ENCODE results near the gene FAM210A. TPM values are rescaled to one million over a fixed set of nuclear protein-coding genes. Genes with fewer than 3 reads are reported as not detected.
A peak's percentile ranks its signal among the peaks of the same experiment; 100 is the strongest.
"Not testable (repeated sequence)": the region's sequence is repeated elsewhere in the genome, so short reads cannot be mapped to it uniquely, and the experiment has no call there.

Gene FAM210A, protein sequence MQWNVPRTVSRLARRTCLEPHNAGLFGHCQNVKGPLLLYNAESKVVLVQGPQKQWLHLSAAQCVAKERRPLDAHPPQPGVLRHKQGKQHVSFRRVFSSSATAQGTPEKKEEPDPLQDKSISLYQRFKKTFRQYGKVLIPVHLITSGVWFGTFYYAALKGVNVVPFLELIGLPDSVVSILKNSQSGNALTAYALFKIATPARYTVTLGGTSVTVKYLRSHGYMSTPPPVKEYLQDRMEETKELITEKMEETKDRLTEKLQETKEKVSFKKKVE
- 19.7 TPM for polyA plus RNA-seq (2013, experiment 1 of 2; ENCODE audit: insufficient read length)
- 15.9 TPM for polyA plus RNA-seq (2013, experiment 2 of 2; ENCODE audit: insufficient read length)

DNA sequence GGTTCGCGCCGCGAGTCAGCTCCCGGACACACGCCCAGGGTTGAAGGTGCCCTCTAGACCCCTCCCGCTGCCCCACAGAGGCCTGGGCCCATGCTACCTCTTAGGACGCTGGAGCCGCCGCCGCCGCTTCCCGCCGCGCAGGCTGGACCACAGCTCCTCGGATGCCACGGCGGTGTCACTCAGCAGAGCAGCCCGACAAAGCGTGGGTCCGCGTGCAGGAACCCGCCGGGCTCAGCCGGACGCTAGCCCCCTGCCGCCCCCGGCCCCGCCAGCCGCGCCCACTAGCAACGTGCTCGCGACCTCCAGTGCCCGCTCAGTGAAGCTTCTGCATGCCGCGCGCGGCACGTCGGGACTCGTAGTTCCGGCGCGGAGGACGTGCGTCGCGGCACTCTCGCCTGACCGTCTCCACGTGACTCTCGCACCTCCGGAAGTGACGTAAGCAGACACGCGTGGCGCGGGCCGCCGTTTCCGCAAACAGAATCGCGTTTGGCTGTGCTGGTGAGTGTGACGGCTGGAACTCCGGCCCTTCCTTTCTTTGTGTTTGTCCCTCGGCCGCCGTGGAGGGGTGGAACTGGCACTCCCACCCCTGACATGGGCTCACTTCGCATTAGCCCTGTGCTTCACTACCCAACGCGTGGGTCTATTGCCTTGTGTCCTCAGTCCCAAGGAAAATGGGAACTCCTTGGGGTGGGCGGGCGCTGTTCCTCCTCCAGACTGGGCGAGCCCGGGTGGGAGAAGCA is at the start of gene FAM210A, which contains the start of gene RNMT:
TSS of gene FAM210A (minus strand) at position 327 of the 740 bp plus-strand sequence. CDS start 44,481 bp downstream, outside the sequence.
TSS of gene RNMT (plus strand) at position 442 of the 740 bp plus-strand sequence. CDS start 4,845 bp downstream, outside the sequence.
- DNase-seq, result peak; percentile 96

DNA sequence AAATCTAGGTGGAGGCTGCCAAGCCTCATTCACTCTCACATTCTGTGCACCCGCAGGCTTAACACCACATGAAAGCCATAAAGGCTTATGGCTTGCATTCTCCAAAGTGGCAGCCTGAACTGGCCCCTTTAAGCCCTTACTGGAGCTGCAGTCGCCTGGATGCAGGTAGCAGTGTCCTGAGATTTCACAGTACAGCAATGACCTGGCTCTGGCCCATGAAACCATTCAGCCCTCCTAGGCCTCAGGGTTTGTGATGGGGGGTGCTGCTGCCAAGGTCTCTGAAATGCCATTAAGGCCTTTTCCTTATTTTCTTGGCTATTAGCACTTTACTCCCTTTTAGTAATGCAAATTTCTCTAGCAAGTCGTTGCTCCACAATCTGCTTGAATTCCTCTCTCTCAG is 48.7 kb upstream of the FAM210A start:
- DNase-seq, result no peak

DNA sequence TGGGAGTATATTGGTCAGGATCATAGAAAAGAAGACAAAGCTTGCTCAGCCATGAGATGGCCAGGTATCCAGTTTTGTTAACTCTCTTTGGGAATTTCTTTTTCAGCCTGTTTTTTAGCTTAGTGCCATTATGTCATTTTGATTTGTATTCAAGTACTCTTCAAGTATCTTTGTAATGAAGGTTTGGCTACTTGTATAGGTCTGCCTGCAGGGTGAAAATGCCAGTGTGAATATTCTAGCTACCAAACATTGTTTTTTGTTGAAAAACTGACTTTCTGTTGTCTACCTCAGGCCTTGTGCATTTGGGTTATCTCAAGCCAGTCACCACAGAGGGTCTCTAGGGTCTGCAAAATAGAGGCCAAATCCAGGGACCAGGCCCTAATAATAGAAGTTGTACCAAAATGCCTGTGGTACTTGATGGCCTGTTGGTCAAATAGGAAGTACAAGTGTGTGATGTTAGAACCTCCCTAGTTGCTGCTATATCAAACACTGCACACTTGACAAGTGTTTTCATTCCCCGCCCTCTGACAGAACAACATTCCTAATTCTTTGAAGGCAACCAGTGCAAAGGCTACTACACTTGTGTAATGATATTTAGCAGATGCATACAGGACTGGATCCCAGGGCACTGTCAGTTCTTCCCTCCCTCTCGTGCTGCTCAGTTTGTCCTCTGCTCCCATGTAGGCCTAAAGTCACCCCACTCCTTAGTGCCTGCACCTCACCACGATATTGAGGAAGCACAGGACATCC is 36.5 kb upstream of the FAM210A start:
- no peak for DNase-seq

DNA sequence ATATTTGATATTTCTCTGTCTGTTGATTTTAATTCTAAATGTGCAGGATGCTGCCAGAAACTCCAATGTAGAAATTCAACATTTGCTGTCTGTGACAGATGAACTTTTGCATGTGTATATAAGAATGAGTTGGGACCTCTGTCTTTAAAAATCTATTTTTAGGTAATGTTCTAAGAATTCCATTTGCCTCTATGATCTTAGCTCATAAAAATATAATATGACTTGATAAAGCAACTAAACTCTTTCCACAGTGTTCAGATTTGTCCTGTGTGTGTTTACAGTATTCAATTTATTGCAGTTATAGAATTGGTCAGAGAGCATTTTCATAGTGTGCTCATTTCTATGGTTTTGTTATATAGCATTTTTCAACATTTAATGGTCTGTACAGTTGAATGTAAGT is 33.7 kb upstream of the FAM210A start:
- no peak for DNase-seq

DNA sequence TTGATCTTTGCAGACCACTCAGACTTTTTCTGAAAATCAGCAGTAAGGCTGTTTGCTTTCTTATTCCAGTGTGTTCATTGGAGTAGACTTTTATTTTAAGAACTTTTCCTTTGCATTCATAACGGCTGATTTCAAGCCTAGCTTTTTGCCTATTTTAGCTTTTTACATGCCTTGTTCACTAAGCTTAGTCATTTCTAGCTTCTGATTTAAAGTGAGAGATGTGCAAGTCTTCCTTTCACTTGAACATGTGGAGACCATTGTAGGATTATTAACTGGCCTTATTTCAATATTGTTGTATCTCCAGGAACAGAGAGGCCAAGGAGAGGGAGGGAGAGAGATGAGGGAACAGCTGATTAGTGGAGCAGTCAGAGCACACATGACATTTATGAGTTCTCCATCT is 32.3 kb upstream of the FAM210A start:
- no peak for DNase-seq

DNA sequence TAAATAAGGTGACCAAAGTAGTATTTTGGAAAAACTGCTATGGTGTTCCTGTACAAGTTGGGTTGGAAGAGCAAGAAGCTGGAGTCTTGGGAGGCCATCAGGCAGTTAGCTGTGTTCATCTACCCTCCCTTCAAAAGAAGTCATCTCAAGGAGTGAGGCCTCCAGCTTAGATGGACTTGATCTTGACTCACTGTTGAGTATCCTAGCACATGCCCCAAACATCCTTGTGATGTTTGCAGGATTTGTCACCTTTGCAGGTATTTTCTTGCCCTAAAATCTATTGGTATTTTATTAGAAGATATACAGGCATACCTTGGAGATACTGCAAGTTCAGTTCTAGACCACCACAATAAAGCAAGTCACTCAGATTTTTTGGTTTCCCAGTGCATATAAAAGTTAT is 30.3 kb upstream of the FAM210A start:
- DNase-seq, result no peak

DNA sequence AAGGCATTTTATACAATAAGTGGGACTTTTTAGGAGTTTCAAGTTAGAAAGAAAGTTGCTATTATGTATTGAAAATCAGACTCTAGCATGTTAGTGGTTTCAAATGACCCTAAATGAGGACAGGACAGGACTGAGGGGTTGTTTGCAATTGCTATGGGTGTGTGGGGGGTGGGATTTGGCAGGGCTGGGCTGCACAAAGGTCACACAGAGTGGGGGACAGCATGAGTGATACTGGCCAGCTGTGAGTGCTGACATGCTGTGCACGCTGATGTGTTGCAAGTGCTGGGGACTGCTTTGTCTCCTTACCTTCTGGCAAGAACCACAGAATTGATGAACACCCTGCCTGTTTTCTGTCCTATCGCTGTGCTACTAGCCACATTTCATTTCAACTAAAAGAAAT is 29.9 kb upstream of the FAM210A start:
- no peak for DNase-seq

DNA sequence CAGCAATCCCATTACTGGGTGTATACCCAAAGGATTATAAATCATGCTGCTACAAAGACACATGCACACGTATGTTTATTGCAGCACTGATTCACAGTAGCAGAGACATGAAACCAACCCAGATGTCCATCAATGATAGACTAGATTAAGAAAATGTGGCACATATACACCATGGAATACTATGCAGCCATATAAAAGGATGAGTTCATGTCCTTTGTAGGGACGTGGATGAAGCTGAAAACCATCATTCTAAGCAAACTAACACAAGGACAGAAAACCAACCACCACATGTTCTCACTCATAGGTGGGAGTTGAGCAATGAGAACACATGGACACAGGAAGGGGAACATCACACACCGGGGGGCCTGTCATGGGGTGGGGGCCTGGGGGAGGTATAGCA is 25.2 kb upstream of the FAM210A start:
- not testable (repeated sequence) for DNase-seq

DNA sequence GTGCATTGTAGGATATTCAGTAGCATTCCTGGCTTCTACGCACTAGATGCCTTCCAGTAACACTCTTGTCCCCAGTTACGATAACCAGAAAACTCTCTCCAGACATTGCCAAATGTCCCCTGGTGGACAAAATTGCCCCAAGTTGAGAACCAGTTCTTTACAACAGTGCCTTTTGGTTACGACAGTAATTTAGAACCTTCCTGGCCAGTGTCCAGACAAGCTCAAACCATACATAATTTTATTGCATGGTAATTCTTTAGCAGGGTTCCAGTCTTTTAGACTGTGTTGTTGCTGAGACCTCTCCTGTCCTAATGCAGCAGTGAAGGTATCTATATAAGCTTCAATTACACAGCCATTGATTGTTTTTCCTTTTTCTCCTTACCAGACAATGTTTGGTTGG is 20.3 kb upstream of the FAM210A start:
- no peak for DNase-seq

DNA sequence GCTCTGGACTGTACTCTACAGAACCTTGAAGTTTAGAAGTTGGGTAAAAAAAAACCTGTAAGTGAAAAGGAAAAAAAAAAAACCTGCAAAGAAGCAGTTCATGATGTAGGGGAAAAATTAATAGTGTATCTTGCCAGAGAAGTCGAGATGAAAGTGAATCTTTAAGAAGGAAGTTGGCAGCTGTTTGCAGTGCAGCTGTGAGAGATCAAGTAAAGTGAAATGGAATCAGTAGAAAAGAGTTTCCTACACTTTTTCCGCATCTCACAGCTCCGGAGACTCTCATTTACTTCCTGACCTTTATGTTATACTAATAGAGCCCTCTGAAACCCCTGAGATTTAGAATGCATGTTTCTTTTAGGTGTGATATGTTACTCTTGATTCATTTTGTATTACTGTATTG is 19.3 kb upstream of the FAM210A start:
- DNase-seq, result no peak

DNA sequence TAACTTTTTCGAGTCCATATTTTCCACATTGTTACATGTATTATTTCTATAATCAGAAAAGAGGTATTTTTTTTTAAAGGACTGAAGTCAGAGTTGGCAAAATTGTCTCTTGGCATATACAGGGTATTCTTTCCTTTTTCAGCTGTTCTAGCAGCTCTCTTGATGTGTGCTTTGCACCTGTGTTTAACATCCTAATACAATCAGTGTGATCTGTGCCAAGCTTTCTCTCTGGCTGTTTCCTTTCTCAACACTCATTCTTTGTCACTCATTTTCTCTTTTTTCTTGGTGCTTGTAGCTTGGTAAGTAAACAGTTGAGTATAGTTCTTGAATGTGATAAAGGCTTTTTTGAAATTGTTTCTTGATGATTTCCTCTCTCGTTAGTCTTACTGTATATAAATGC is 9.3 kb upstream of the FAM210A start:
- no peak for DNase-seq

DNA sequence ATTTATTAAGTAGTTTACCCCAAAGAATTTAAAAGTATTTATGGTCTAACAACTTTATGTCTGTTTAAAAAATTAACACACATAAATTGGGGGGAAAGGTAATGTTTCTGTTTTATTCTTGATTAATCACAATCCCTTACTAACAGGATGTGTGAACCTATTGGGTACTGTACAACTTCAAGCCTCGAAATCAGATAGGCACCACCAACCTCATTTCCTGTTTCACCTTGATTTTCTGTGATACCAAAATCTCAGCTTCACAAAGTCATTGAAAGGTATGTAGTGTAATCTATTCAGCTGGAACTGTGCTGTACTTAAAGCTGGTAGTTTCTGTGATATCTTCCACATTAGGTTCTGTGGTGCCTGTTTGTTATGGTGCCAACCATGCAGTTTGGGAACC is 4.1 kb upstream of the FAM210A start:
- DNase-seq, result no peak

DNA sequence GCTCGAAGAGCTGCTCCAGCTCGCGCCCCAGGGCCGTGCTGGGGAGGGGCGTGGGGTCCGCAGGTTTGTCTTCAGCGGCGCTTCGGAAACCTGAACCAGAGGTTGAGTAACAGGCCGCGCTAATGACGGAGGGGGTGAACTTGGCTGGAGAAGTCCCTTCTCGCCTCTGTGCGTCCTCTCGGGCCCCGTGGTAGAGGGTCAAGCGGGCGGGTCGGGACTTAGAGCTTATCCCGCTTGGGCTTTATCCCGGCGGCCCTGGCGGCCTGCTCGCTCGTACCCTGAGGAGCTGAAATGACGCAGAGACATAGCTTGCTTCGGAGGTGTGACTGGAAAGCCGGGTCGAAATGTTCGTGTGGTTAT is 594 bp upstream of the FAM210A start:
- DNase-seq, result peak; percentile 42

DNA sequence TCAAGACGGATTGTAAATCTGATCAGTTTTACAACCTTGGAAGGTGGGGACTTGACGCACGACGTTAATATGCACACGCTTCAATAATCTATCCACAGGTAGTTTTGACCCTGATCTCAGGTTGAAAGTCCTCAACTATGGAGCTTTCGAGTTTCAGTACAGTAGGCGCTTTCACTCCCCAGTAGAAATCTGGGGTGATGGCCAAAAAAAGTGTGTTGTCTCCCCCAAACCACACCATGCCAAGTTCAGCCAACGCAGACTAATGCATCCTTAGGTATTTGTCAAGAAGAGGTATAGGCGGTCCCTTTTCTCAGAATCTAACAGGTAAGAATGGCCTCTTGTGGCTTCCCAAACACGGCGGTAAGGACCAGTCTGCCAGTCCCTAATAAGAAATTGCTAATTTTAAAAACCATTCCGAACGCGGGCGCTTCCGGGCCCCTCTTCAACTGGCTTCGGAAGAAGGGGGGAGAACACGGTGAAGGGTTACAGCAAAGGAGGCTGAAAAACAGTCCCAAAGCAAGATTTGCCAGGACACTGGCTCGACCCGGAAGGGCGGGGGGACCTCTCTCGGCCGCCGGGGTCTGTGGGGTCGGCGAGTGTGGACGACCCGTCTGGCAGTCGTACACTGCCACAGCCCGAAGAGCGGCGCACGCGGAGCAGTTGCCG is 659 bp downstream of the FAM210A start:
- no peak for DNase-seq

DNA sequence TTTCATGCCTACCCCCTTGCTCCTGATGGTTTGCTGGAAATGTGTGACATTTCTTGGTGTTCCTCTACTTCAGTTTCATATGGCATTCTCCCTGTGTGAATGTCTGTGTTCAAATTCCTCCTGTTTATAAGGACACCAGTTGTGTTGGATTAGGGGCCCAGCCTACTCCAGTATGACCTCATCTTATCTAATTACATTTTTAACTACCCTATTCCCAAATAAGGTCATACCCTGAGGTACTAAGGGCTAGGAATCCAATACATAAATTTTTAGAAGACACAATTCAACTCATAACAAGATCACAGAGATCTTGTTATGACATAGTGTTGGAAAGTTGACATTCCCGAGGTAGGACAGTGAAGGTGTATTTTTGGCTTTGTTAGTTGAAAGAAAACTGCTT is 5.5 kb downstream of the FAM210A start:
- DNase-seq, result no peak

DNA sequence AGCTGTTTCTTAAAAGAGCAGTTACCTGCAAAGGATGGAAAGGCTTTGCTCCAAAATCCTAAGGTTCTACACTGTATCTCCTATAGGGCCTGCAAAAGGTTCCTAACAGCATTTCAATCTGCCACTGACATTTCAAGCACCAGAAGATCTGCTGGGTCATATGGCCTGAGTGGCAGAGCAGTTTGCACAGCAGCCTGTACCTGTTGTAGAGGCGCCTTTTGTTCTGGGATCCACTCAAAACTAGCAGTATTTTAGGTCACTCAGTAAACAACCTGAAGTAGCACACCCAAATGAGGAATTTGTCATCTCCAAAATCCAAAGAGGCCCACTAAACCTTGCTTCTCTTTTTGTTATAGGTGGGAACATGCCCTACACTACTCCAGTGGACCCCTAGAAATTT is 6.2 kb downstream of the FAM210A start:
- DNase-seq, result no peak

DNA sequence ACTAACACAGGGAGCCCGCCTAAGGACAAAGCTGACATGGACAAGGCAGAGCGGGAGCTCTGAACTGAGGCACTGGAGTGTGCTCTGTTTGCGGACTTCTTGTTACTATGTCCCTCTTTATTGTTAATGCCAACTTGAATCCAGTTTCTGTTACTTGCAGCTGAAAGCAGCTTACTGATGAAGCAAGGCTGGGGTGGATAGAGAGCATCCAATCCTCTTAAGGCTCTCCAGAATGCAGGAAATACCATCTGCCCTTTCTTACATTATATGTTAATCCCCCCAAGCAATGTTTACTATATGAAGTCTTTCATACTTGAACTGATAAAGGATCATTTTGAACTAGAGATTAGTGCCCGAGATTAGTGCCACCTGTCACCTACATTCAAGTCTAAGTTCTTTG is 9.4 kb downstream of the FAM210A start:
- no peak for DNase-seq

DNA sequence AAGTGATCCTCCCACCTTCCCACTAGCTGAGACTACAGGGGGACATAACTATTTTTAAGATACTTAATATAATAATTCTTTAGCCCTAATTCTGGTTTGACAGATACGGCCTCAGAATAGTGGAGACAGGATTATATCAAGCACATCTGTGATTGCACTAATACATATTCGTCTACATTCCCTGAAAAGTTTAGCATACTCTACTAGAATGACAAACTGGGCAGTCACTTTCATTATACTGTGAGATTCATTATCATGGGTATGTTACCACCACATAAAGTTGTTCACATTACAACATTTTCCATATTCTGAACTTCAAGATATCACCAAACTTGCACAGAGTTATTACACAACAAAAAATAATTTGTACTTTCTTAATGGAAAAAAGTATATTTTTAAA is 11.0 kb downstream of the FAM210A start:
- no peak for DNase-seq

DNA sequence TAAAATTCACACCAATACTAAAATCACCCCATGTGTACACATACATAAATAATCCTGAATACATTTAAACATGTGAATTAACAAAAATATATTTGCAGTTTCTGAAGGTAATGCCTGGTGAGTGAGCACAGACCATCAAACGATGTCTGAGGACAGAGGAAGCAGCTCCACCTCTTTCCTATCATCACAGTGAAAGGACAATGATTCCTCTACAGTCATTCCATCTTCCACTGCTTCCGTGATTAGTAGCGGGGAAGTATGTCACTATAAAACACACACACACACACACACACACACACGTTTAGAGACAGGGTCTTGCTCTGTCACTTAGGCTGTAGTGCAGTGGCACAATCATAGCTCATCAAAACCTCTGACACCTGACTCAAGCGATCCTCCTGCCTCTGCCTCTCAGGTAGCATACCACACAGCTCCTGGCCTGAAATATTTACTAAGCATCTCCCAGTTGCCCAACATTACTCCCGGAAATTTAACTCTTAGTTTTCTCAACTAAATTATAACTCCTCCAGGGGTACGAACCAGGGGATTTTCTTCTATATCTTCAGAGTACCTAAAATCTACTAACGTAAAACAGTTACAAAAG is 12.8 kb downstream of the FAM210A start:
- no peak for DNase-seq

DNA sequence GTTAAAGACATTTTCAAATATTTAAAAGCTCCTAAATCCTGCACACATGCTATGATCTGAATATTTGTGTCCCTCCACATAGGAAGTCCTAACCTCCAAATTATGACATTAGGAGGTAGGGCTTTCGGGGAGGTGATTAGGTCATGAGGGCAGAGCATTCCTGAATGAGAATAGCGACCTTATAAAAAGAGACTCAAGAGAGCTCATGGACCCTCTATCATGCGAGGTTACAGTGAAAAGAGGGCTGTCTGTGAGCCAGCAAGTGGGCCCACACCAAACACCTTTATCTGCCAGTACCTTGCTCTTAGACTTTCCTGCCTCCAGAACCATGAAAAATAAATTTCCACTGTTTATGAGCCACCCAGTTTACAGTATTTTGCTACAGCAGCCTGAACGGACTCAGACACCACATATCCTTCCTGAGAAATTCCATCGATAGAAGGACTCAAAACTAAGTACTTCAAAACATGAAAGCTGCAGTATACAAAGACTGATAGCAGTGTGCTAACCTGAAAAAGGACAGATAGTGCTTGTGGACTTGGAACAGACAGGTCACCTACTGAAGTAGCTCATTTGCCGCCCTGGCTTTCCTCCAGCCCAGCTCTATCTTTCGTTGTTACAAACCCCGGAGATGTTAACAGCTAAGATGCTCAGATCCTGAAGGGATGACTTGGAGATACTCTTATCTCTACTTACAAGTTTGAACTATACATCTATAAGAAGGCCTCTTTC is 13.8 kb downstream of the FAM210A start:
- DNase-seq, result no peak

DNA sequence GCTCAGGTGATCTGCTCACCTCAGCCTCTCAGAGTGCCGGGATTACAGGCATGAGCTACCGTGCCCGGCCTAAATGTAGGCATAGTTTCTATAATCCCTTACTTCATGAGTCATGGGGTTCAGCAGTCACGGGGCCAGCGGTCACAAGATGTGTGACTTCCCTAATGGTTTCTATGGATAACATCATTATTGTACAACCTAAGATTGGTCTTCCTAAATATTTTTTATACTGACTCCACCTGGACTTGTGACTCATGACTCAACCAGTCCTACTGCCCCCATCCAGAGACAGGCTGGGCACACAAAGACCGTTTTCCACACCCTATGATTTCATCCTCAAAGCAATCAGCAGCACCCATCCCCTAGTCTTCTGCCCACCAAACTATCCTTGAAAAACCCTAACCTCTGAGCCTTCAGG is 15.9 kb downstream of the FAM210A start:
- DNase-seq, result peak; percentile 13

DNA sequence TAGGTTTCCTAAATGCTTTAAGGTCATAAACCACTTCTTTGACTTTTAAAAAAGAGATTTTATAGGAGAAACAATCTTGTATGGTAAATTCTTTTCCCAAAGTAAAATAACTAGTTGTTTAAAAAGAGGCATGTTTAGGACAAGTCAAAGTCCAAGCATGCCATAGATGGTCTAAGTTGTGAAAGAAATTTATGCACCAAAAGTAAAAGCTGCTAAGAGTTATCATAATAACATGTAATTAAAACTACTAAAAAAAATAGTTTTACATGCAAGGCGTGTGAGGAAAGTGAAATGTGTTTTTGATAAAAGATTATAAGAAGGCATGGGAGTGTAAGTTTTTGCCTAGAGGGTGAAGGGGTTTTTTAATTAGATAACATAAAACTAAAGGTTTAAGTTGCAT is 22.5 kb downstream of the FAM210A start:
- DNase-seq, result peak; percentile 24
